IMR-90 (cell line): ENCODE measurements around the gene LSM14A. TPM values are rescaled to one million over a fixed set of nuclear protein-coding genes. Genes with fewer than 3 reads are reported as not detected.

Source experiments
- ATAC-seq: fragments of 200-7000 bp; cut with Tn5 transposase; 2 replicates; pipeline ENCODE4 v1.9.1; 2020; ENCODE audit warnings: low read depth, mild to moderate bottlenecking, moderate library complexity
- BruUV-seq: library from RNA; stranded (reverse); fragments of 400-500 nt; replicated peaks from 2 replicates; lab custom pipeline; 2021; lab: Mats Ljungman, UMichigan
- CTCF ChIA-PET: fragments of 300-600 bp; formaldehyde crosslinking; extraction: SDS; loops from one replicate; lab custom pipeline; 2021; ENCODE audit warnings: antibody characterized with exemption; lab: Yijun Ruan, JAX
- POLR2A ChIA-PET: fragments of 300-600 bp; sonication (Branson Sonifier 250); formaldehyde crosslinking; loops from one replicate; lab custom pipeline; 2022; ENCODE audit warnings: antibody characterized with exemption; ENCODE audit not compliant: unreplicated experiment; lab: Charles Lee
- DNase-seq: peaks from one replicate; pipeline ENCODE4 v3.0.0; 2013
- H2AFZ ChIP-seq: replicated peaks from 2 replicates; pipeline ENCODE3; 2013; ENCODE audit warnings: low read length, mild to moderate bottlenecking; ENCODE audit not compliant: poor library complexity
- H2AK5ac ChIP-seq: 2 replicates; pipeline ENCODE4 v1.6.1; 2013; ENCODE audit warnings: low read depth, low read length, inconsistent platforms
- H2AK9ac ChIP-seq: replicated peaks from 2 replicates; pipeline ENCODE3; 2013; ENCODE audit warnings: mild to moderate bottlenecking, low read depth, low read length, moderate library complexity; ENCODE audit not compliant: poor library complexity
- H2BK120ac ChIP-seq: 2 replicates; pipeline ENCODE4 v1.6.1; 2013; ENCODE audit warnings: low read depth, low read length, inconsistent platforms
- H2BK15ac ChIP-seq: 3 replicates; pipeline ENCODE4 v1.6.1; 2013; ENCODE audit warnings: low read depth, low read length, inconsistent platforms
- H2BK20ac ChIP-seq: 2 replicates; pipeline ENCODE4 v1.6.1; 2013; ENCODE audit warnings: low read depth, mild to moderate bottlenecking, inconsistent platforms, low read length, moderate library complexity
- H2BK5ac ChIP-seq: 2 replicates; pipeline ENCODE4 v1.6.1; 2013; ENCODE audit warnings: mild to moderate bottlenecking, low read depth, low read length, inconsistent platforms; ENCODE audit not compliant: poor library complexity, severe bottlenecking
- H3K14ac ChIP-seq: replicated peaks from 2 replicates; pipeline ENCODE4 v1.6.1; 2013; ENCODE audit warnings: low read depth, low read length, inconsistent platforms
- H3K18ac ChIP-seq: 2 replicates; pipeline ENCODE4 v1.6.1; 2013; ENCODE audit warnings: low read depth, low read length, control low read depth
- H3K23ac ChIP-seq: 2 replicates; pipeline ENCODE4 v1.6.1; 2013; ENCODE audit warnings: low read depth, low read length, inconsistent platforms
- H3K27ac ChIP-seq: 2 replicates; pipeline ENCODE4 v1.5.1; 2013; ENCODE audit warnings: mild to moderate bottlenecking, control low read depth, low read length; ENCODE audit not compliant: insufficient read depth
- H3K27me3 ChIP-seq: 2 replicates; pipeline ENCODE4 v1.6.1; 2013; ENCODE audit warnings: low read length; ENCODE audit not compliant: control insufficient read depth, insufficient read depth
- H3K36me3 ChIP-seq: 2 replicates; pipeline ENCODE4 v1.6.1; 2013; ENCODE audit warnings: low read length, mixed read lengths; ENCODE audit not compliant: control insufficient read depth, insufficient read depth
- H3K4ac ChIP-seq: 2 replicates; pipeline ENCODE4 v1.6.1; 2013; ENCODE audit warnings: low read depth, low read length, inconsistent platforms
- H3K4me1 ChIP-seq: 2 replicates; pipeline ENCODE4 v1.6.1; 2013; ENCODE audit warnings: low read length, mixed read lengths; ENCODE audit not compliant: control insufficient read depth, insufficient read depth
- H3K4me2 ChIP-seq: 2 replicates; pipeline ENCODE4 v1.6.1; 2013; ENCODE audit warnings: low read depth, mild to moderate bottlenecking, control low read depth, low read length, moderate library complexity
- H3K4me3 ChIP-seq: 2 replicates; pipeline ENCODE4 v1.5.1; 2013; ENCODE audit warnings: low read depth, mild to moderate bottlenecking, control low read depth, low read length, moderate library complexity; ENCODE audit not compliant: insufficient read depth
- H3K56ac ChIP-seq: 2 replicates; pipeline ENCODE4 v1.6.1; 2013; ENCODE audit warnings: low read length, inconsistent platforms; ENCODE audit not compliant: insufficient read depth; ENCODE audit errors: extremely low read depth
- H3K79me1 ChIP-seq, 2 experiments: 2 replicates each; pipeline ENCODE4 v1.6.1; 2013; ENCODE audit warnings: low read length in 2 of 2, inconsistent platforms in 1 of 2, low read depth in 1 of 2
- H3K9ac ChIP-seq: 2 replicates; pipeline ENCODE4 v1.6.1; 2013; ENCODE audit warnings: low read depth, low read length, control low read depth
- H3K9me1 ChIP-seq: 2 replicates; pipeline ENCODE4 v1.6.1; 2013; ENCODE audit warnings: low read length, inconsistent platforms; ENCODE audit not compliant: insufficient read depth
- H3K9me3 ChIP-seq: 2 replicates; pipeline ENCODE4 v1.6.1; 2013; ENCODE audit warnings: low read length; ENCODE audit not compliant: control insufficient read depth, insufficient read depth
- H4K20me1 ChIP-seq: 2 replicates; pipeline ENCODE4 v1.6.1; 2013; ENCODE audit warnings: low read length, inconsistent platforms; ENCODE audit not compliant: insufficient read depth
- H4K5ac ChIP-seq: 2 replicates; pipeline ENCODE4 v1.6.1; 2013; ENCODE audit warnings: mild to moderate bottlenecking, low read depth, low read length, control low read depth
- H4K8ac ChIP-seq, 2 experiments: 2 replicates each; pipeline ENCODE4 v1.6.1; 2013; ENCODE audit warnings: low read depth in 2 of 2, low read length in 2 of 2, control low read depth in 1 of 2, inconsistent platforms in 1 of 2
- H4K91ac ChIP-seq: 2 replicates; pipeline ENCODE4 v1.6.1; 2013; ENCODE audit warnings: low read depth, low read length, inconsistent platforms; ENCODE audit not compliant: insufficient read depth
- BHLHE40 ChIP-seq: fragments of 150-350 bp; IDR thresholded peaks from 2 replicates; pipeline ENCODE4 v1.6.1; 2016; ENCODE audit warnings: mild to moderate bottlenecking, low read depth, low read length
- CEBPB ChIP-seq: IDR thresholded peaks from 2 replicates; pipeline ENCODE4 v1.6.1; 2012; ENCODE audit warnings: low read depth, low read length, improper control_type of control experiment
- CHD1 ChIP-seq: IDR thresholded peaks from 2 replicates; pipeline ENCODE4 v1.6.1; 2012; ENCODE audit warnings: low read depth, low read length, improper control_type of control experiment
- FOS ChIP-seq: fragments of 150-350 bp; IDR thresholded peaks from 2 replicates; pipeline ENCODE4 v1.6.1; 2016; ENCODE audit warnings: low read depth, low read length
- MAFK ChIP-seq: IDR thresholded peaks from 2 replicates; pipeline ENCODE4 v1.6.1; 2012; ENCODE audit warnings: low read depth, low read length, improper control_type of control experiment
- MAZ ChIP-seq: IDR thresholded peaks from 2 replicates; pipeline ENCODE4 v1.6.1; 2012; ENCODE audit warnings: low read depth, mild to moderate bottlenecking, low read length, improper control_type of control experiment, moderate library complexity, borderline replicate concordance
- MXI1 ChIP-seq: IDR thresholded peaks from 2 replicates; pipeline ENCODE4 v1.6.1; 2012; ENCODE audit warnings: low read depth, mild to moderate bottlenecking, low read length, moderate library complexity, borderline replicate concordance
- NFE2L2 ChIP-seq: fragments of 150-350 bp; IDR thresholded peaks from 2 replicates; pipeline ENCODE4 v1.6.1; 2016; ENCODE audit warnings: low read depth, mild to moderate bottlenecking, low read length
- POLR2A ChIP-seq: IDR thresholded peaks from 2 replicates; pipeline ENCODE4 v1.6.1; 2012; ENCODE audit warnings: mild to moderate bottlenecking, low read depth, low read length
- RAD21 ChIP-seq: IDR thresholded peaks from 2 replicates; pipeline ENCODE4 v1.6.1; 2012; ENCODE audit warnings: low read length, improper control_type of control experiment
- RCOR1 ChIP-seq: IDR thresholded peaks from 2 replicates; pipeline ENCODE4 v1.6.1; 2012; ENCODE audit warnings: mild to moderate bottlenecking, low read length, improper control_type of control experiment; ENCODE audit not compliant: insufficient replicate concordance
- RFX5 ChIP-seq: IDR thresholded peaks from 2 replicates; pipeline ENCODE4 v1.8.0; 2012; ENCODE audit warnings: low read depth, mild to moderate bottlenecking, low read length, moderate library complexity
- SMC3 ChIP-seq: fragments of 150-350 bp; IDR thresholded peaks from 2 replicates; pipeline ENCODE4 v1.6.1; 2016; ENCODE audit warnings: low read depth, mild to moderate bottlenecking, antibody characterized with exemption, low read length, moderate library complexity
- WGBS, 2 experiments: methylation state at CpG; one replicate each; pipeline versions ENCODE4 v1.1.5 to v1.1.7; 2013; ENCODE audit warnings: missing lambda C conversion rate in 2 of 2; ENCODE audit not compliant: insufficient read length in 1 of 2; ENCODE audit errors: extremely low coverage in 2 of 2; 5-methylcytosine and 5-hydroxymethylcytosine counted together
- dilution Hi-C: fragments of 300-500 bp; cut with HindIII; formaldehyde crosslinking; loops from one replicate; pipeline ENCODE4 v1.14.3; 2018; ENCODE audit warnings: low sequenced_read_pairs; ENCODE audit not compliant: unreplicated experiment
- in situ Hi-C: fragments of 300-500 bp; cut with MboI; formaldehyde crosslinking; loops from 3 replicates; pipeline ENCODE4 v1.14.3; 2019; ENCODE audit warnings: low sequenced_read_pairs, inconsistent platforms, mixed read lengths
- intact Hi-C: fragments of 100-400 bp; cut with micrococcal nuclease; formaldehyde crosslinking; loops from 2 replicates; pipeline ENCODE4 v1.10.0; 2022
- polyA plus RNA-seq, 3 experiments: library from polyadenylated mRNA; depleted of rRNA; stranded (reverse); fragments of >200 nt; gene quantifications; 2 replicates each; pipeline ENCODE4 v1.2.3, GENCODE V29; 2012; ENCODE audit warnings: low replicate concordance in 1 of 3
- total RNA-seq: library from RNA; depleted of rRNA; stranded (reverse); fragments of >200 nt; gene quantifications from 2 replicates; pipeline ENCODE4 v1.2.3, GENCODE V29; 2012
- TF ChIP-seq, protein P1 (sequence below): fragments of 150-350 bp; IDR thresholded peaks from 2 replicates; pipeline ENCODE4 v1.6.1; 2016; ENCODE audit warnings: low read depth, mild to moderate bottlenecking, low read length, moderate library complexity, borderline replicate concordance
- TF ChIP-seq, protein P2 (sequence below): conservative IDR thresholded peaks from 2 replicates; pipeline ENCODE4 v1.5.1; 2012; ENCODE audit warnings: mild to moderate bottlenecking, low read depth, low read length, improper control_type of control experiment
- TF ChIP-seq, protein P3 (sequence below): fragments of 150-350 bp; IDR thresholded peaks from 2 replicates; pipeline ENCODE4 v1.6.1; 2017; ENCODE audit warnings: mild to moderate bottlenecking, antibody characterized with exemption, low read length, low read depth

Gene LSM14A
- total and polyA plus RNA-seq, 2 of the 4 experiments (the other 2 are of a cell fraction): 44.3 to 54.8 TPM

DNA sequence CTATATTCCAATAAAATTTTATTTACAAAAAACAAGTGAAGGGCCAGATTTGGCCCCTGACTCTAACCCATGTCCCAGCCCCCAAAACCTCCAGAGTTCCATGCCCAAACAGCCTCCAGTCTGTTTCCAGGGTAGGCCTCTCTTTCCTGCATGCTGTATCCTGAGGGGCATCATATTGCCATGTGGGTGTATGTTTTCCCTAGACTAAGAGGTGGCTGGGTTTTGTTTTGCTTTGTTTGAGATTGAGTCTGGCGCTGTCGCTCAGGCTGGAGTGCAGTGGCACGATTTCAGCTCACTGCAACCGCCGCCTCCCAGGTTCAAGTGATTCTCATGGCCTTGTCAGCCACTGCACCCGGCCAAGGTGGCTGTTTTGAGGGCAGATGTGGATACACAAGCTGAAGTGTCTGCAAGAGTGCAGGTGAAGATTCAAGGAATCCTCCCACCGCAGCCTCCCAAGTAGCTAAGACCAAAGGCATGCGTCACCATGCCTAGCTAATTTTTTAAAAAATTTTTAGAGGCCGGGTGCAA, 23.6 kb upstream of the LSM14A start:
- no peak overlapping the region for H3K27ac ChIP-seq
- intact Hi-C loops (no loop called here), dilution Hi-C loops (no loop called here), in situ Hi-C loops (loop anchor here (25.0 kb wide), 1 partner anchor 564 kb away; no protein-coding TSS in a partner anchor)
- no peak overlapping the region for H3K14ac ChIP-seq
- H3K9me3 ChIP-seq: no peaks in the 10 kb centered on the region
- no peaks in the 10 kb centered on the region for H3K36me3 ChIP-seq
- no peak overlapping the region for H2BK120ac ChIP-seq
- H2BK20ac ChIP-seq: no peak overlapping the region
- no peaks in the 10 kb centered on the region for H3K79me1 ChIP-seq
- DNase-seq (no peak), ATAC-seq (no peak)
- no peaks in the 10 kb centered on the region for H3K9me1 ChIP-seq
- no peak overlapping the region for H2BK5ac ChIP-seq
- BruUV-seq: no TSS peak
- H3K9ac ChIP-seq: no peak overlapping the region
- H3K27me3 ChIP-seq: peaks cover 2% of the 10 kb centered on the region; the same call in 1 of the 2 replicates
- H4K91ac ChIP-seq: no peak overlapping the region
- no peak overlapping the region for H2AK5ac ChIP-seq
- H3K4me3 ChIP-seq: no peak overlapping the region
- H3K4me1 ChIP-seq: no peaks in the 10 kb centered on the region
- H3K4ac ChIP-seq: no peak overlapping the region
- H2BK15ac ChIP-seq: no peak overlapping the region
- no peak overlapping the region for H3K56ac ChIP-seq
- TF ChIP-seq, protein P1, sequence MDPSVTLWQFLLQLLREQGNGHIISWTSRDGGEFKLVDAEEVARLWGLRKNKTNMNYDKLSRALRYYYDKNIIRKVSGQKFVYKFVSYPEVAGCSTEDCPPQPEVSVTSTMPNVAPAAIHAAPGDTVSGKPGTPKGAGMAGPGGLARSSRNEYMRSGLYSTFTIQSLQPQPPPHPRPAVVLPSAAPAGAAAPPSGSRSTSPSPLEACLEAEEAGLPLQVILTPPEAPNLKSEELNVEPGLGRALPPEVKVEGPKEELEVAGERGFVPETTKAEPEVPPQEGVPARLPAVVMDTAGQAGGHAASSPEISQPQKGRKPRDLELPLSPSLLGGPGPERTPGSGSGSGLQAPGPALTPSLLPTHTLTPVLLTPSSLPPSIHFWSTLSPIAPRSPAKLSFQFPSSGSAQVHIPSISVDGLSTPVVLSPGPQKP: no peak
- TF ChIP-seq, protein P2, sequence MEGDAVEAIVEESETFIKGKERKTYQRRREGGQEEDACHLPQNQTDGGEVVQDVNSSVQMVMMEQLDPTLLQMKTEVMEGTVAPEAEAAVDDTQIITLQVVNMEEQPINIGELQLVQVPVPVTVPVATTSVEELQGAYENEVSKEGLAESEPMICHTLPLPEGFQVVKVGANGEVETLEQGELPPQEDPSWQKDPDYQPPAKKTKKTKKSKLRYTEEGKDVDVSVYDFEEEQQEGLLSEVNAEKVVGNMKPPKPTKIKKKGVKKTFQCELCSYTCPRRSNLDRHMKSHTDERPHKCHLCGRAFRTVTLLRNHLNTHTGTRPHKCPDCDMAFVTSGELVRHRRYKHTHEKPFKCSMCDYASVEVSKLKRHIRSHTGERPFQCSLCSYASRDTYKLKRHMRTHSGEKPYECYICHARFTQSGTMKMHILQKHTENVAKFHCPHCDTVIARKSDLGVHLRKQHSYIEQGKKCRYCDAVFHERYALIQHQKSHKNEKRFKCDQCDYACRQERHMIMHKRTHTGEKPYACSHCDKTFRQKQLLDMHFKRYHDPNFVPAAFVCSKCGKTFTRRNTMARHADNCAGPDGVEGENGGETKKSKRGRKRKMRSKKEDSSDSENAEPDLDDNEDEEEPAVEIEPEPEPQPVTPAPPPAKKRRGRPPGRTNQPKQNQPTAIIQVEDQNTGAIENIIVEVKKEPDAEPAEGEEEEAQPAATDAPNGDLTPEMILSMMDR: no peak
- TF ChIP-seq, protein P3, sequence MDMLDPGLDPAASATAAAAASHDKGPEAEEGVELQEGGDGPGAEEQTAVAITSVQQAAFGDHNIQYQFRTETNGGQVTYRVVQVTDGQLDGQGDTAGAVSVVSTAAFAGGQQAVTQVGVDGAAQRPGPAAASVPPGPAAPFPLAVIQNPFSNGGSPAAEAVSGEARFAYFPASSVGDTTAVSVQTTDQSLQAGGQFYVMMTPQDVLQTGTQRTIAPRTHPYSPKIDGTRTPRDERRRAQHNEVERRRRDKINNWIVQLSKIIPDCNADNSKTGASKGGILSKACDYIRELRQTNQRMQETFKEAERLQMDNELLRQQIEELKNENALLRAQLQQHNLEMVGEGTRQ: no peak
- TF ChIP-seq MAFK (no peak), CHD1 (no peak), MXI1 (no peak), MAZ (no peak), RCOR1 (no peak), SMC3 (no peak), FOS (no peak), CEBPB (no peak), RAD21 (no peak), RFX5 (no peak), POLR2A (no peak), NFE2L2 (no peak), BHLHE40 (no peak)
- H3K18ac ChIP-seq: no peak overlapping the region
- WGBS, 2 experiments: 85% methylated on average over 5 of the region's 9 CpGs; no CpG with 5 or more reads in 1 of the 2 experiments
- no peak overlapping the region for H3K23ac ChIP-seq
- no peaks in the 10 kb centered on the region for H4K20me1 ChIP-seq
- no peak overlapping the region for H2AK9ac ChIP-seq
- H2AFZ ChIP-seq: no peak overlapping the region
- H3K4me2 ChIP-seq: no peak overlapping the region
- no peak overlapping the region for H4K8ac ChIP-seq
- no peak overlapping the region for H4K5ac ChIP-seq
- CTCF ChIA-PET: interaction anchor here (0.5 kb wide), 1 partner anchor 12 kb away, joined by 4 read pairs; no protein-coding TSS in a partner anchor
- POLR2A ChIA-PET: no interaction called here
